ENCODE data around the gene SCD5.

- no peak for TF ChIP-seq ATF3 (IDR thresholded peaks at IDR 0.05; ENCODE audit: insufficient read depth, low read depth, low read length)
- TF ChIP-seq EP300 (IDR thresholded peaks at IDR 0.05; ENCODE audit: borderline replicate concordance in 1 of 2, low read depth in 2 of 2, low read length in 2 of 2) = no peak
- TF ChIP-seq CREB1 (IDR thresholded peaks at IDR 0.05) = no peak
- no peak for TF ChIP-seq SRF (IDR thresholded peaks at IDR 0.05; ENCODE audit: low read depth, low read length)
- no peak for TF ChIP-seq RXRA (IDR thresholded peaks at IDR 0.05; ENCODE audit: insufficient read depth, low read depth, low read length)
- no peak for TF ChIP-seq POLR2AphosphoS5 (IDR thresholded peaks at IDR 0.05; ENCODE audit: low read depth, low read length)
Observed at GRCh38 chr4:82811392-82811791, 12.8 kb upstream of the SCD5 start.
